Skeletal muscle satellite cell (primary cell): Measurements from ENCODE around the gene LPP.
A peak's percentile ranks its signal among the peaks of the same experiment; 100 is the strongest.

Experiments used
- H3K27me3 ChIP-seq: 2 replicates; pipeline ENCODE4 v1.7.0; 2013; ENCODE audit warnings: low read length; ENCODE audit not compliant: control insufficient read depth, insufficient read depth
- H3K36me3 ChIP-seq: 2 replicates; pipeline ENCODE4 v1.7.0; 2013; ENCODE audit warnings: mild to moderate bottlenecking, control low read depth, low read length; ENCODE audit not compliant: insufficient read depth
- H3K4me1 ChIP-seq: 2 replicates; pipeline ENCODE4 v1.7.0; 2013; ENCODE audit warnings: low read length; ENCODE audit not compliant: control insufficient read depth, insufficient read depth
- H3K4me2 ChIP-seq: 2 replicates; pipeline ENCODE4 v1.7.0; 2013; ENCODE audit warnings: mild to moderate bottlenecking, low read length
- H3K4me3 ChIP-seq: 2 replicates; pipeline ENCODE4 v1.7.0; 2013; ENCODE audit warnings: low read length
- H3K9ac ChIP-seq: 2 replicates; pipeline ENCODE4 v1.7.0; 2013; ENCODE audit warnings: mild to moderate bottlenecking, low read depth, low read length, moderate library complexity
- H3K9me3 ChIP-seq: replicated peaks from 2 replicates; pipeline ENCODE4 v1.7.0; 2013; ENCODE audit warnings: mild to moderate bottlenecking, control low read depth, low read length

The LPP gene

DNA sequence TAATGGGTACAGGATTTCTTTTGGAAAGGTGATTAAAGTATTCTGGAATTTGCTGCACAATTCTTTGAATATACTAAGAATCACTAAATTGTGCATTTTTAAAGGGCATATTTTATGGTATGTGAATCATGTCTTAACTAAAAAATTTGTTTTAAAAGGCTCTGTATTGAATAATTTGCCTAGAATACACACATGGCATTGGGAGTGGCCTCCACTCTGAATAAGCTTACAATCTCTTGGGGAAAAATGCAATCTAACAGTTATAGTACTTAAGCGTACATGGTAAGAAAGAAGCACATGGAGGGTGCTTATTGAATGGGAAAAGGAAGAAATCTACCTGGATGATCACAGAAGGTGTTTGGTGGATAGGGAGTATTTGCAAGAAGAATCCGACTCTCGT is 385.1 kb downstream of the LPP start:
- Histone ChIP-seq H3K4me3 (no peak overlapping the region), H3K4me2 (no peak overlapping the region), H3K36me3 (no peaks in the 10 kb centered on the region), H3K9ac (no peak overlapping the region), H3K27me3 (no peaks in the 10 kb centered on the region), H3K4me1 (peaks cover 13% of the 10 kb centered on the region), H3K9me3 (no peaks in the 10 kb centered on the region)

DNA sequence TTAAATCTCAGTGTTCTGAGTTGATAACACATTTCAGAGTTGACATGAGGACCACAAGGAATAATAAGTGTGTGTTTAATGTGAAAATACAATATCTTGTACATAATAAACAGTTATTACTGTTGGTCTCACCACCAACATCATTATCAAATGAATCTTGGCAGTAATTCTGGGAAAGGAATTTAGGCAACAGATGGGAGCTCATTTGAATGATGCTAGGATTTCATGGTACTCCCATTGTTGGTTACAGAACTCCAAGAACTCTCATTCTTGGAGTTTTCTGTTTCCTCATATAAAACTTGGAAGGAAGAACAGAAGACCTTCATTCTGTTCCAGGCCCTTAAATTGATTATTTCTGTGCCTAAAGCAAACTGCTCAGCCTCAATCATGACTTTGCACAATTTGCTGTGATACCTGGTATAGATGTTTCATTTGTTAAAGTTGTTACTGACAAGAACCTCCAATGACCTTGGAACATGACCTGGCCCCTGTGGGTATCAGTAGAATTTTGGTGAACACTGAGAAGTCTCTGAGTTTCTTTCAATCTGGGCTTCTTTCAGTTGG is 385.8 kb downstream of the LPP start:
- no peak overlapping the region for H3K4me2 ChIP-seq
- peaks cover 6% of the 10 kb centered on the region for H3K4me1 ChIP-seq
- no peak overlapping the region for H3K9ac ChIP-seq
- no peak overlapping the region for H3K4me3 ChIP-seq
- H3K36me3 ChIP-seq = no peaks in the 10 kb centered on the region
- H3K27me3 ChIP-seq = no peaks in the 10 kb centered on the region
- no peaks in the 10 kb centered on the region for H3K9me3 ChIP-seq

DNA sequence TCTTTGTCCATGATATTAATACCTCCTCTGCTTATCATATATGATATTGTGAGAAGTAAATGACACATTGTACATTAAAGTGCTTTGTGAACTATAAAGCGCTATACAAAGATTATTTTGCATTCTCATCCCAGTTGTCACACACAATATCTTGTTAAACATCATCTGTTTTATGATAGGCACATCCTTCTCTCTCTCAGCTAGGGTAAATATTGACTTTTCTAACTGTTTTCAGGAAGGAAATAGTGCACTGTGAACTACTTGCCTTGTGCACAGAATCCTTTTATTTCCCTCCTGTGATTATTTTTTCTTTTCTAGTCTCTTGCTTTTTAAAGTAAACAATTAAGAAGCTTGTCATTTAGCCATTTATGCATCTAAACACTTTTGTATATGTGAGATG is 388.2 kb downstream of the LPP start:
- peaks cover 7% of the 10 kb centered on the region for H3K4me1 ChIP-seq
- H3K4me2 ChIP-seq = no peak overlapping the region
- H3K27me3 ChIP-seq = no peaks in the 10 kb centered on the region
- no peak overlapping the region for H3K9ac ChIP-seq
- no peaks in the 10 kb centered on the region for H3K36me3 ChIP-seq
- H3K4me3 ChIP-seq = no peak overlapping the region
- H3K9me3 ChIP-seq = no peaks in the 10 kb centered on the region

DNA sequence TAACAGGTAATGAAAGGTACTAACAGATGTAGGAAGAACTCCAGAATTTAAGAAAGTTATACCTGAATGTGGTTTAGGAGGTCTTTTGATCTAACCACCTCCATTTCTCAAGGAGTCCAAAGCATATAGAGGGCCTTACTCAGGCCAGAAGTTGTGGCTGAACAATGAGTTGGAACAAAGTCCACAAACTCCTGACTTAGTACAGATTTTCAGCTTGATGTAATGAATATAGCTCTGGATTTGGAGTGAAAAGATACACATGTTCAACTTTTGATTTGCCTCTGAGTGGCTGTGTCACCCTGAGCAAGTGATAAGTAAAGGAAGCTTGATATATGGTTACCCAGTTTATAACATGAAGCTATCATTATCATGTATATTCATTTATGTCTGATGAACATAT is 390.1 kb downstream of the LPP start:
- peaks cover 9% of the 10 kb centered on the region for H3K4me1 ChIP-seq
- H3K9me3 ChIP-seq = no peaks in the 10 kb centered on the region

DNA sequence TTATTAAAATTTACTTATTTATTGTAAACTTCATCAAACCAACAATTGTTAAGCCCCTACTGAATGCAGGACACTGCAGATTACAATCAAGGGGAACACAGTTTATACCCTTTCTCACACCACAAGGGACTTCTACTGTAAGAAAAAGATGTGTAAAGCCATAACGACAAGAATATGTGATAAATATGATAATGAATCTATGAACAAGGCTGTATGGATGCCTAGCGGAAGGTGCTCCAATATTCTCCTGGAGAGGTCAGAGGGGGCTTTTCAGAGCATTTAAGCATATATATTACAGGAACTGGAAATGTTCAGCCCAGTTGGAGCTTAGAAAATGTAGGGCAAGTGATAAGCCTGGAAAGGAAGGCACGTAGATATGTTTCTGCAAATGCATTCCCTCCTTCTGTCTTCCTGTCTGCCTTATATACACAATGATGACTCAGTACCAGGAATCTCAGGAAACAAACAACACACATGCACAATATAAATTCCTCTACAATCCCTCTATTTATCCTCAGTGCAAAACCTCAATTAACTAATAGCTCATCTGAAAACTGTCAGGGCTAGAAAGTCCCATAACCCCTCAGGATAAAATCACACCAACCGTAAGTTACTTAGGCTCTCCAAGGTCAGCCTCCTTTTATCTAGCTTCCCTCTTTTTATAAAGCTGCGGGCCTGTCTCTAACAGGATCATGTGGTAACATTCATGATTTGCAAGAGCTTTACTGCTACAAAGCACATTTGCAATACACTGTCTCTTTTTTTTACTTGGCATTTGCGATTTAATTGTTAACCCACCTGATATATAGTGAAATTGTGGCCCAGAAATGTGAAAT is 393.1 kb downstream of the LPP start:
- Histone ChIP-seq H3K9me3 (no peaks in the 10 kb centered on the region), H3K4me2 (peak overlapping the region; percentile 0), H3K9ac (no peak overlapping the region), H3K4me1 (peaks cover 9% of the 10 kb centered on the region), H3K36me3 (no peaks in the 10 kb centered on the region), H3K4me3 (no peak overlapping the region), H3K27me3 (no peaks in the 10 kb centered on the region)

More for the DNA sequence above, 390.1 kb downstream of the LPP start:
- no peaks in the 10 kb centered on the region for H3K27me3 ChIP-seq
- no peak overlapping the region for H3K9ac ChIP-seq
- H3K4me2 ChIP-seq = no peak overlapping the region
- H3K36me3 ChIP-seq = no peaks in the 10 kb centered on the region
- no peak overlapping the region for H3K4me3 ChIP-seq

DNA sequence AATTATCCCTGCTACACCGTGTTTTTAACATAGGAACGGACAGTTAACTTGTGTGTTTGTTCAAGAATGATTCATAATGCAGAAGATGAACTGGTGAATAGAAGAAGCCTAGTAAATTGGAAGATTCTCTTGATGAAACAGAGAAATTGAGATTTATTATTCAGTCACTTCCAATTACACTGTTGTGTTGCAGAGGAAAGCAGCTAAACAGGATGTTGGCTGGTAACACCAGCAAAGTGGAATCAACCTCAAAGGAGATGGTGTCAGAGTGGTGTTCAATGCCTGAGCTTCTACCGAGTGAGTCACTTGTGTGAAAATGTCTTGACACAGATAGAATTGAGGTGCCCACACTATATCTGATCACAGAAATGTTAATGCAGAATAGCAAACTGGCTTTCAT is 399.6 kb downstream of the LPP start:
- H3K9ac ChIP-seq = no peak overlapping the region
- no peak overlapping the region for H3K4me2 ChIP-seq
- no peaks in the 10 kb centered on the region for H3K36me3 ChIP-seq
- no peaks in the 10 kb centered on the region for H3K27me3 ChIP-seq
- no peaks in the 10 kb centered on the region for H3K9me3 ChIP-seq
- H3K4me3 ChIP-seq = no peak overlapping the region
- peaks cover 27% of the 10 kb centered on the region for H3K4me1 ChIP-seq

DNA sequence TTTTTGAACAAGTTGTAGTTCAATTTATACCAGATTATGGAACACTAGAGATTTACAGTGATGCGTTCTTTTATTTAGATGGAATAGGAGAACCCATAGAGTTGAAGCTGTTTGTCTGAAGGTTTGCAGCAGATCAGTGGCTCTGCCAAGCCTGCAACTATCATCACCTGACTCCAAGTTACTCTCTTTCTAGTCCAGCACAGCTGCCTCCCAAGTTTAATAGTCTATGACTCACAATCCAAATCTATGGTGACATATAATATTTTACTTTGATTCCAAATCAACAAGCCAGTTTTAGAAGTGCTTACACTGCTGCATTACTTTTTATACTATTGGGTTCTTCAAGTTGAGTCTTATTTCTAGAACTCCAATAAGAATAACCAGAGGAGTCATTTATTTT is 400.4 kb downstream of the LPP start:
- Histone ChIP-seq H3K9ac (no peak overlapping the region), H3K9me3 (no peaks in the 10 kb centered on the region), H3K4me3 (no peak overlapping the region), H3K4me1 (peaks cover 35% of the 10 kb centered on the region), H3K36me3 (no peaks in the 10 kb centered on the region), H3K27me3 (no peaks in the 10 kb centered on the region), H3K4me2 (peak overlapping the region; percentile 13)

DNA sequence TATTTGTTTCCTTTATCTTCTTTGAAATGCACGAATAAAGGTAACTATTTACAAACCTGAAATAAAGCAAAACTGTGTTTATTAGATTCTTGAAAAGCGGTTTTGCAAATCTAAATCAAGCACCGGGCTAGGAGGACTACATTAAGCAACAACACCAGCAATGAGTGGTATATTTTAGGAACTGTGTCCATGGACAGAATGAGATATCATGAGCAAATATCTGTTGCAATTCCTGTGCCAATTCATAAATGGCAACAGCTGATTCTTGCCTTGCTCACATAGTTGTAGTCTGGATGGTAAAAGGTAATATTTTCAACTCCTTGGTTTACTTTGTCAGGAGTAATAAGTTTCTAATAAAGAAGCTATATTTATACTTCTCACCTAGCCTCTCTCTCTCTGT is 403.3 kb downstream of the LPP start:
- no peaks in the 10 kb centered on the region for H3K9me3 ChIP-seq
- no peak overlapping the region for H3K4me3 ChIP-seq
- no peaks in the 10 kb centered on the region for H3K27me3 ChIP-seq
- no peak overlapping the region for H3K4me2 ChIP-seq
- H3K9ac ChIP-seq = no peak overlapping the region
- H3K4me1 ChIP-seq = peaks cover 36% of the 10 kb centered on the region
- H3K36me3 ChIP-seq = no peaks in the 10 kb centered on the region

DNA sequence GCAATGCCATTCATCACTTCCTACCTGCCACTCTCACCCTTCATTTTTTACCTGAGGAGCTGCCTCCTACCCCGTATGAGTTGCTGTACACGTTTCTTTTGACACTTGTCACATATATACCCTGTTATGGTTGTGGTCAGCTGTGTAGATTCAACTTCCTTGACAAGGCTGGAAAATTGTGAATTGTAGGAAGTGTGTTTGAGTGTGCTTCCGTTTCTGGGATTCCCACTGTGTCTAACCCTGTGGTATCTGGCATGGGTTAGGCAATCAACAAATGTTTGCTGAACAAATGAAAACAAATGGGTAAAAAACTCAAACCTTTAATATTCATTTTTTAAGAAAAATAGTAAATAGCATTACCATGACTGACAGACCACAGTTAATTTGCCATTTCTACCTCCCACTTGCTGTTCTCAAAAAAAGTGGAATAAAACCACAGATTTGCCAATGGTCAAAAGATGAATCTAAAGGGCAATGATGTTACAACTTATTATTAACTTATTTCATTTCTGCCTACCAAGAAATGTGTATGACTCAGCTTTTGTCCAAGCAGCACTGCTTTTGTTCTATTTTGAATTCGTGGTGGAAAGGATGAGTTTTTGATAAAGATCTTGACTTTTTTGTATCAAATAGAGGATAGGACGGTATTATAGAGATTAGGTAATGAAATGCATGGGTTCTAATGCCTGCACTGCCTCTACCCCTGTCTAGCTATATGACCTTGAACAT is 404.6 kb downstream of the LPP start:
- Histone ChIP-seq H3K9ac (no peak overlapping the region), H3K27me3 (no peaks in the 10 kb centered on the region)

DNA sequence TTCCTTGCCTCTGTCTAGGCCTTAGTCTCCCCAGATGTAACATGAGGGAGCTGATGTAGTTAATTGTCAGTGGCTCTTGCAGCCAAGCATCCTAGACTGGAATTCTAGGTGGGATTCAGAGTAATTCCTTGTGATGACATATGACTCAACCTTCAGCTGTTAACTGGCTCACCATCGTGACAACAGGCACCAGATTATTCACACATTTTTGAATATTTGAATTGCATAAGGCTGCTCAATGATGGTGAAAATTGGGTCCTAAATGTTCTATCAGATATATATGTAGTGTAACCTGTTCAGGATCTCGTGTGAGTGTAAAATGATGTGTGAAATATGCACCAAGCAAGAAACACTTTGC is 405.1 kb downstream of the LPP start:
- no peak overlapping the region for H3K4me3 ChIP-seq
- no peaks in the 10 kb centered on the region for H3K9me3 ChIP-seq
- no peak overlapping the region for H3K9ac ChIP-seq
- H3K4me2 ChIP-seq = peak overlapping the region; percentile 37
- H3K36me3 ChIP-seq = no peaks in the 10 kb centered on the region
- no peaks in the 10 kb centered on the region for H3K27me3 ChIP-seq
- H3K4me1 ChIP-seq = peaks cover 26% of the 10 kb centered on the region

More for the DNA sequence above, 404.6 kb downstream of the LPP start:
- Histone ChIP-seq H3K4me1 (peaks cover 31% of the 10 kb centered on the region), H3K36me3 (no peaks in the 10 kb centered on the region), H3K9me3 (no peaks in the 10 kb centered on the region), H3K4me3 (no peak overlapping the region), H3K4me2 (peak overlapping the region; percentile 37)

DNA sequence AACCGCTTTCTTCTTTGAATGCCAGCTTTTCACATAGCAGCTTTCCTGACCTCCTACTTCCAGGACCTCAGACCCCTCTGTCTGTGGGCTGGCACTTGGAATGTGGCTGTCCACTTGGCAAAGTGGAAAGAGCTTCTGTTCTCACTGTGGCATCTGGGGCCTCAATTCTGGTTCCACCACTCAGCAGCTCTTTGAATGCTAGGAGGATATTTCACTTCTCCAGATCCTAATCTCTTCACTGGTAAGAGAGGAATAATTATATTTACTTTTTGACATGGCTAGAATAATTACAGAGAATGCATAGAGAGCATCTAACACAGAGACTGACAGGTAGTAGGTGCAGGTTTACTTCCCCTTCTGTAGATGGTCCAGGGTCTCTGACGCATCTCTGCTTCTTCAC is 405.9 kb downstream of the LPP start:
- no peak overlapping the region for H3K9ac ChIP-seq
- H3K27me3 ChIP-seq = no peaks in the 10 kb centered on the region
- H3K4me1 ChIP-seq = peaks cover 18% of the 10 kb centered on the region
- no peaks in the 10 kb centered on the region for H3K9me3 ChIP-seq
- H3K4me3 ChIP-seq = no peak overlapping the region
- no peak overlapping the region for H3K4me2 ChIP-seq
- H3K36me3 ChIP-seq = no peaks in the 10 kb centered on the region
